HT1080 (cell line): ENCODE measurements around the gene PCDHGA1. TPM values are rescaled to one million over a fixed set of nuclear protein-coding genes. Genes with fewer than 3 reads are reported as not detected.

Experiments used
- DNase-seq: peaks from one replicate; pipeline ENCODE4 v3.0.0-alpha.2; 2015; ENCODE audit warnings: low read depth
- total RNA-seq: library from RNA; depleted of rRNA; stranded (reverse); fragments of >200 nt; shearing (Covaris generic); gene quantifications from 2 replicates; pipeline ENCODE4 v1.2.3, GENCODE V29; 2014; rRNA removed

PCDHGA1 gene
- total RNA-seq, 1 experiment from 2014 or later = 0.32 TPM

DNA sequence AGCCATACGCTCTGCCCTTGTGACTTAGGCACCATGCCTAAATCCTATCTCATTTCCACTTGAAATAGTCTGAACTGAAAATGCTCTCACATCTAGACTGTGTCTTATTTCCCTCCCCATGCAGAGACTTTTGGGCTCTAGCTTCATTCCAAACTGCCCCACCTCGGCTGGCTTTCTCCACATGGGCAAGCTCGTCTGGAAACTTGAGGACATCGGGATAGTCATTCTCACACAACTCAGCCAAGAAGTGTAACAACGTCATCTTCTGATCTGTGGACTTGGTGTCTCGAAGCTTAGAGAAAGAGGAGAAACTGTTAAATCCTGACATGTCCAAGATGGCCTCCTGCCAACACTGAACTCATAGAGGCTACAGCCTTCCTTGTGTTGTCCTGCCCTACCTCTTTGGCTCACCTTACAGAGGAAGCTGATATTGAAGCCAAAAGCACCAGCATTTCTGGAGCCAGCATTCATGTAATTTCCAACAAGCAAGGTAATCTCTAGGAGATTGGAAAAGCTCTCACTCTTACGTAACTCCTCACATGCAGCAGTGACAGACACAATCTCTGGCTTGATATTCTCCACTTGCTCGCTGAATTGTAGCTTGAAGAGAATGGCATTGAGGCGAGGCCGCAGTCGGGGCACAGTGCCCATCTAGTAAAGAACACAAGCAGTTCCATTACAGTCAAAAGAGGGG is 198.1 kb downstream of the PCDHGA1 start:
- no peak for DNase-seq

- DNase-seq = no peak
These were observed 198.7 kb downstream of the PCDHGA1 start for GRCh38 chr5:141529002-141529401.

DNA sequence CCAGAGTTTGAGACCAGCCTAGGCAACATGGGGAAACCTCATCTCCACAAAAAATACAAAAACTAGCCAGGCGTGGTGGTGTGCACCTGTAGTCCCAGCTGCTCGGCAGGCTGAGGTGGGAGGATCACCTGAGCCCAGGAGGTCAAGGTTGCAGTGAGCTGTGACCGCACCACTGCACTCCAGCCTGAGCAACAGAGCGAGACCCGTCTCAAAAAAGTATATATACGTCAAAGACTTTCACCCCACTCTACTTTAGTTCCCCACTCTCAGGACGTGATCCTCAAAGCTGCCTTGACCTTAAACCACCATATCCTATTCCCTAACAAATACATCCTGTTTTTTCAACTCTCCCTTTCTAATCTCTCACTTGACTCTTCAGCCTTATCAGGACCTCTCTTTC is 199.6 kb downstream of the PCDHGA1 start:
- DNase-seq = no peak

GRCh38 chr5:141532726-141533125 is 202.4 kb downstream of the PCDHGA1 start:
- DNase-seq = no peak

DNA sequence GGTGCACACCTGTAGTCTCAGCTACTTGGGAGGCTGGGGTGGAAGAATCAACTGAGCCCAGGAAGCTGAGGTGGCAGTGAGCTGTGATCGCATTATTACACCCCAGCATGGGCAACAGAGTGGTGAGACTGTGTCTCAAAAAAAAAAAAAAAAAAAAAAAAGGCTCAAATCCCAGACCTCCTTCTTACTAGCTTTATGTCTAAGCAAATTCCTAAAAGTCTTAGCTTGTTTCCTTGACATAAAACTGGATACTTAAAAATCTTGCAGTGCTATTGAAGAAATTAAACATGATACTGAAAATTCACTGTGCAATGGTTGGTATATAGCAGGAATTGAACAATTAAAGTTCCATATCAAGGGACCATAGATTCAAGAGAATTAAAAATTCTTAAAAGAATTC is 203.6 kb downstream of the PCDHGA1 start:
- DNase-seq = no peak

DNA sequence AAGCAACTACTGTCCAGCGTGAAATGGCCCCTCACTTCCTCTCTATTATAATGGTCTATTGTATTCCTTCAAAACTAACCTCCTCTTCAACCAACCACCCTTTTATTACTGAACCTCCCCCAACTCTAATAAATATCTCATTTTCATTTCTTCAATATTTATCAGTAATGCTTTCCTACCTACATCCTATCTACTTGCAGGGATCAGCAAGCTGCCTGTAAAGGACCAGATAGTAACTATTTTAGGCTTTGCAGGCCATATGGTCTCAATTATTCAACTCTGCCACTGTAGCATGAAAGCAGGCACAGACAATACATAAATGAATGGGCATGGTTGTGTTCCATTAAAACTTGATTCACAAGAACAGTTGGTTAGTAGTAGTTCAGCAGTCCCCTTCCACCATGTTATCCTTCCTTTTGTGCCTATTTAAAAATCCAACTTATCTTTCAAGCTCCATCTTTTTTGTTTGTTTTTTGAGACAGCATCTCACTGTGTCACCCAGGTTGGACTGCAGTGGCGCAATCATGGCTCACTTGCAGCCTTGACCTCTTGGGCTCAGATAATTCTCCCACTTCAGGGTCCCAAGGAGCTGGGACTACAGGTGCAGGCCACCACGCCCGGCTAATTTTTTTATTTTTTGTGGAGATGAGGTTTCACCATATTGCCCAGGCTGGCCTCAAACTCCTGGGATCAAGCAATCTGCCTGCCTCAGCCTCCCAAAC is 204.3 kb downstream of the PCDHGA1 start:
- DNase-seq = no peak

DNA sequence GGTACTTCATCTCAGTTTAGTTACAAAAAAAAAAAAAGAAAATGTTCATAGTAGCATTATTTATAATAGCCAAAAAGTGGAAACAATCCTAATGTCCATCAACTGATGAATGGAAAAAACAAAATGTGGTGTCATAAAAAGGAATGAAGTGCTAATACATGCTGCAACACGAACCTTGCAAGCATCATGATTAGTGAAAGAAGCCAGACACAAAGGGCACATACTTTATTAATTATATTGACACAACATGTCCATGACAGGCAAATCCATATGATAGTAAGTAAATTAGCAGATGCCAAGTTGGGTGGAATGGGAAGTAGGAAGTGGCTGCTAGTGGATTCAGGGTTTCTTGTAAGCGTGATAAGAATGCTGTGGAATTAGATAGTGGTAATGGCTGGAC is 212.7 kb downstream of the PCDHGA1 start:
- no peak for DNase-seq

GRCh38 chr5:141547488-141547887 is 217.2 kb downstream of the PCDHGA1 start:
- no peak for DNase-seq

DNA sequence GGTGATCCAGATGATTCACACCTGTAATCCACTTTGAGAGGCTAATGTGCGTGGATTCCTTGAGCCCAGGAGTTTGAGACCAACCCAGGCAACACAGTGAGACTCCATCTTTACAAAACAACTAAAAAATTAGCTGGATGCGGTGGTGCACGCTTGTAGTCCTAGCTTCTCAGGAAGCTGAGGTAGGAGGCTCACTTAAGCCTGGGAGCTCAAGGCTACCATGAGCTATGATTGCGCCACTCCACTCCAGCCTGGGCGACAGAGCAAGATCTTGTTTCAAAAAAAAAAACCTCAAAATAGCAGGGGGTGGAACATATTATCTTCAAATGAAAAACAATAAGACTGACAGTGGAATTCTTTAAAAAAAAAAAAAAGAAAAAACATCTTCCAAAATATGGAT is 217.6 kb downstream of the PCDHGA1 start:
- no peak for DNase-seq

DNA sequence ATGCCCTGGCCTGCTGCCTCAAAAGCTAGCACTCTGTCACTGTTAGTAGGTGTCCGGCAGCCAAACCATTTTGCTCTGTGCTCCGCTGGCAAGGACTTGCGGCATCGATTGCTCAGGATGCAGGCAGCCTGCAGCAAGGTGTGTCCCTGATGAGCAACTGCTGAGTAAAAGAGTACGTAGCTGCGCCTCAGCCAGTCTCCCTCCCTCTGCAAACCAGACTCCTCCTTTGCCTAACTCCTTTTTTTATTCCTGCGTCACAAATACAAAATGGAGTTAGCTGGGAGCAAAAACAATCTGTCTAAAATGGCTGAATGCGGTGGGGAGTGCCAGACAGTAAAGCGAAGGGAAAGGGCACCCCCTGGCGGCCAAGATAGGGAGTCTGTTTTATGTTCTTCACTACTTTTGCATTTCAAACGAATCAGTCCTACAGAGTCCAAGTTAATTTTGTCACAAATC is 227.4 kb downstream of the PCDHGA1 start:
- DNase-seq = peak; percentile 99

GRCh38 chr5:141558150-141558549 is 227.8 kb downstream of the PCDHGA1 start:
- DNase-seq = peak; percentile 50

GRCh38 chr5:141559461-141559860 is 229.1 kb downstream of the PCDHGA1 start:
- peak; percentile 61 for DNase-seq

DNA sequence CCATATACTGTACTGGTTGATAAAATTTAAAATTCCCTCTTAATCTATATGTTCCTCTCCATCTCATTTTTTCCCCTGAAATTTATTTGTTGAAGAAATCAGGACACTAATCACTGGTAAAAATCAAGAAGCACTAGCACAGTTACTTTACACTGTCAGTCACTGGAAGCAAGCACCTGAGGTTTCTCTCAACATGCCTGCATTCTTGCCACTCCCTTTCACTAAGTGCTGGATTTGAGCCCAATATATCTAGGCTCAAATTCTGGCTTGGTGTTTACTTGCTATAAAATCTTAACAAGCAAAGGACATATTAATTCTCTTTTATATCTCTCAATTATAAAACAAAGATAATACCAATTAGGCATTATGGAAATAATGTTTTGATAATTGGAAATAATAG is 229.8 kb downstream of the PCDHGA1 start:
- no peak for DNase-seq

DNA sequence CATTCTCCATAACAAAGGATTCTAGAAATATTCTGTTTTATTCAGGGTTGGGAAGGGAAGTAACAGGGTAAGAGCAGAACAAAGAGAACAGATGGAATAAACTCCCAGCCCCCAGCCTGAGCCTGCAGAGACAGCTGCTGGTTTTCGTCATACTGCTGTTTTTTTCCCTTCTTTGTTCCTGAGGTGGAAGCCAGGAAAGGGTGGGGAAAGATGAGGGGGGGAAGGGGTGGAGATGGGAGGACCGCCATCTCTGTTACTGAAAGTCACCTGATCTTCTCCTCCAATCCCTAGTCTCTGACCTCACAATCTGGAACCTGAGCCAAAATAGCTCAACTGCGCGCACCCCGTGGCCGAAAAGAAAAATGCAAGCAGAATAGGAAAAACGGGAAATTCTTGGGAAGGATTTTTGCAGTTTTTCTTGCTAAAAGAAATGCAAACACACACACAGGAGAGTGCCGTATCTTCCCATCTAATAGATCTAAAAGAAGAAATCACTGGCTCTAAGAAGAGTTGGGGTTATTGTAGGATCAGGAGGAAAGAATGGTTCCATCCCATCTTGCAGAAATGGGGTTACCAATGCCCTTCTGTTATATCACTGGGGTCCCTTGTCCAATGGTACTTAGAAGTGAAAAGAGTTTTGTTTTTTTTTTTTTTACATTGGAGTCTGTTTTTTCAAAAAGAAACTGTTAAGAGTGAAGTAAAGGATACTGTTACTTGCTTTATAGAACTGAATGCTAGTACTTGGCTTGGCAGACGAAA is 230.6 kb downstream of the PCDHGA1 start:
- DNase-seq = peak; percentile 93

Other genes with a start within 250 kb of the PCDHGA1 start
- 0.37 and 0.43 TPM in 2 replicates for gene PCDHB2, start 235.9 kb upstream of the PCDHGA1 start, total RNA-seq
- gene PCDHB3, start 230.0 kb upstream of the PCDHGA1 start, total RNA-seq = 0.03 TPM in 1 of 2 replicates, not detected in the other
- gene PCDHB4, start 208.7 kb upstream of the PCDHGA1 start, total RNA-seq = not detected in 2 replicates
- gene PCDHB5, start 195.3 kb upstream of the PCDHGA1 start, total RNA-seq = 0.10 and 0.90 TPM in 2 replicates
- 0.13 and 0.27 TPM in 2 replicates for gene PCDHB6, start 180.5 kb upstream of the PCDHGA1 start, total RNA-seq
- 0.05 TPM in 1 of 2 replicates, not detected in the other for gene PCDHB7, start 157.9 kb upstream of the PCDHGA1 start, total RNA-seq
- not detected in 2 replicates for gene PCDHB8, start 152.7 kb upstream of the PCDHGA1 start, total RNA-seq
- gene PCDHB16, start 148.1 kb upstream of the PCDHGA1 start, total RNA-seq = 0.03 TPM in 1 of 2 replicates, not detected in the other
- gene PCDHB9, start 143.4 kb upstream of the PCDHGA1 start, total RNA-seq = 0.40 TPM in 1 of 2 replicates, not detected in the other
- gene PCDHB10, start 138.2 kb upstream of the PCDHGA1 start, total RNA-seq = 0.11 TPM in 1 of 2 replicates, not detected in the other
- gene PCDHB11, start 130.9 kb upstream of the PCDHGA1 start, total RNA-seq = not detected in 2 replicates
- gene PCDHB12, start 121.8 kb upstream of the PCDHGA1 start, total RNA-seq = not detected in 2 replicates
- gene PCDHB13, start 116.6 kb upstream of the PCDHGA1 start, total RNA-seq = 0.06 TPM in 1 of 2 replicates, not detected in the other
- gene PCDHB14, start 107.2 kb upstream of the PCDHGA1 start, total RNA-seq = 0.03 and 0.08 TPM in 2 replicates
- gene PCDHB15, start 85.1 kb upstream of the PCDHGA1 start, total RNA-seq = 0.03 and 0.10 TPM in 2 replicates
- not detected in 2 replicates for gene SLC25A2, start 26.5 kb upstream of the PCDHGA1 start, total RNA-seq
- 42.6 and 48.1 TPM in 2 replicates for gene TAF7, start 9.7 kb upstream of the PCDHGA1 start, total RNA-seq
- gene PCDHGA2, start 8.2 kb downstream of the PCDHGA1 start, total RNA-seq = 0.27 and 0.84 TPM in 2 replicates
- 0.10 and 0.14 TPM in 2 replicates for gene PCDHGA3, start 13.3 kb downstream of the PCDHGA1 start, total RNA-seq
- gene PCDHGB1, start 19.6 kb downstream of the PCDHGA1 start, total RNA-seq = 0.53 and 1.4 TPM in 2 replicates
- 0.71 and 0.73 TPM in 2 replicates for gene PCDHGA4, start 24.5 kb downstream of the PCDHGA1 start, total RNA-seq
- gene PCDHGB2, start 29.5 kb downstream of the PCDHGA1 start, total RNA-seq = 0.69 and 0.77 TPM in 2 replicates
- gene PCDHGA5, start 33.6 kb downstream of the PCDHGA1 start, total RNA-seq = 0.07 and 0.21 TPM in 2 replicates
- 0.80 and 1.5 TPM in 2 replicates for gene PCDHGB3, start 39.7 kb downstream of the PCDHGA1 start, total RNA-seq
- gene PCDHGA6, start 43.4 kb downstream of the PCDHGA1 start, total RNA-seq = 0.20 and 1.2 TPM in 2 replicates
- 0.03 and 0.11 TPM in 2 replicates for gene PCDHGA7, start 52.2 kb downstream of the PCDHGA1 start, total RNA-seq
- 9.9 and 10.2 TPM in 2 replicates for gene PCDHGB4, start 57.2 kb downstream of the PCDHGA1 start, total RNA-seq
- 0.17 and 0.61 TPM in 2 replicates for gene PCDHGA8, start 62.1 kb downstream of the PCDHGA1 start, total RNA-seq
- 0.37 and 0.55 TPM in 2 replicates for gene PCDHGB5, start 67.4 kb downstream of the PCDHGA1 start, total RNA-seq
- gene PCDHGA9, start 72.3 kb downstream of the PCDHGA1 start, total RNA-seq = 0.23 and 0.29 TPM in 2 replicates
- 0.10 and 0.20 TPM in 2 replicates for gene PCDHGB6, start 77.5 kb downstream of the PCDHGA1 start, total RNA-seq
- 0.80 and 0.90 TPM in 2 replicates for gene PCDHGA10, start 82.5 kb downstream of the PCDHGA1 start, total RNA-seq
- gene PCDHGB7, start 87.2 kb downstream of the PCDHGA1 start, total RNA-seq = 0.47 and 0.53 TPM in 2 replicates
- gene PCDHGA11, start 90.5 kb downstream of the PCDHGA1 start, total RNA-seq = 0.42 and 0.50 TPM in 2 replicates
- gene PCDHGA12, start 100.0 kb downstream of the PCDHGA1 start, total RNA-seq = 0.66 and 0.70 TPM in 2 replicates
- 36.5 and 44.6 TPM in 2 replicates for gene PCDHGC3, start 145.5 kb downstream of the PCDHGA1 start, total RNA-seq
- gene PCDHGC4, start 154.5 kb downstream of the PCDHGA1 start, total RNA-seq = 0.14 and 0.33 TPM in 2 replicates
- 0.87 and 1.4 TPM in 2 replicates for gene PCDHGC5, start 158.6 kb downstream of the PCDHGA1 start, total RNA-seq